NCI-H524 (cell line): Measurements from ENCODE around the gene FIBCD1.

ENCODE experiments used
- DNase-seq, 2 experiments: peaks; one replicate each; lab custom pipeline; 2025; lab: John Stamatoyannopoulos, UW

FIBCD1 gene

DNA sequence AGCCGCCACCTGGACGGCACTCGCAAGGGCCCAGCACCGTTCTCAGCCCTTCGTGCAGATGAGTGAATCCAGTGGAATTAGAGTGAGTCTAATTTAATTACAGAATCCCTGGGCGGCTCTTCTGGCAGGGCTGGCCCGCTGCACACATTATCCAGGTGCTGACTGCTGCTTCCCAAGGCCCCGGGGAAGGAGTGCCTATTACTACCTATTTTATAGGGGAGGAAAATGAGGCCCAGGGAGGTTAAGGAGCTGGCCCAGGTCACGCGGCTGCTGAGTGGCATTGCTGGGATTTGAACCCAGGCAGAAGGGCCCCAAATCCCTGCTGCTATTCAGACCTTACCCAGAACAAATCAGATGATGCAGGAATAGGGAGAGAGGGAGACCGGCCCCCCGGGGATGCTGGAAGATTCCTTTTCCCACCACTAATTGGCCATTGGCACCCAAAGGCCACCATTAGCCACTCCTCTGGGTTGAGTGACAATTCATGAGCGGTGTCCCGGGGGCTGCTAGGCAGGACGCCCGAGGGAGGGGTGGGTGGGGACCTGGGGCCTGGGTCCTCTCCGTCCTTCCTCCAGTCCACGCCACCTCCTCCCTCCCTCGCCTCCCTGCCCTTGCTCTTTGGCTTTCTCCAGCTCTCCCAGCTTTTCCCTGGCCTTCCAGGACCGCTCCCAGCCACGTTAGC lies 32.2 kb downstream of the FIBCD1 start:
- no peak for DNase-seq

GRCh38 chr9:130905902-130906734 lies 32.9 kb downstream of the FIBCD1 start:
- no peak for DNase-seq

DNA sequence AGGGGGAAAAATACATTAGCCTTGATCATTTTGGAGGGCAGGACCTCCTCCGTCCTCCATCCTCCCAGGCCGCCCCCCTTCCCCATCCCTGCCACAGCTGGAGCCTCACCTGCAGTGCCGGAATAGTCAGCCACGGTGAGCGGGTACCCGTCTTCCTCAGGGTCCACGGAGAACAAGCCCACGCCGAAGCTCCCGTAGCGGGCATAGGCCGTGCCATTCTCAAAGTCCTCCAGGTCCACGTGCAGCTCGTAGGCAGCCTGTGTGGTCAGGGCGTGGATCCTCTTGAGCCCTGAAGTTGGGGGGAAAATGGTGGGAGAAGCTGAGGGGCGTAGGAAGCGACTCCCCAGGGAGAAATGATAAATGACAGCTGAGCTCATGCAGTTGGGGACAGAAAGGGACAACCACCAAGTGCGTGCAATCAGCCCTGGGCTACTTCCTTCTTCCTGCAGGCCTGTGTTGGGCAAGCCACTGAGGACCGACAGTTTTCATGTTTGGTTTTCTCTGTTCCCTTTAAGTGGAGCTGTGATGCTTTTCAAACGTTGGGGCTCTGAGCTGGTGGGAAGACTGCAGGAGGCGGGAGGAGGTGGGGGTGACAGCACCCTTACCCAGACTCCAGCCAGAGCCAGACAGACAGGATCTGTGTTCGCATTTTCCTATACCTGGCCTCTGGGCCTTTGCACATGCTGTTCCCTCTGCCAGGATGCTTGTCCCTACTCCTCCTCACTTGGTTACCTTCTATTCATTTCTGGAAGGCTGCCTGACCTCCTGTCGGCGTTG lies 33.7 kb downstream of the FIBCD1 start:
- DNase-seq = no peak

DNA sequence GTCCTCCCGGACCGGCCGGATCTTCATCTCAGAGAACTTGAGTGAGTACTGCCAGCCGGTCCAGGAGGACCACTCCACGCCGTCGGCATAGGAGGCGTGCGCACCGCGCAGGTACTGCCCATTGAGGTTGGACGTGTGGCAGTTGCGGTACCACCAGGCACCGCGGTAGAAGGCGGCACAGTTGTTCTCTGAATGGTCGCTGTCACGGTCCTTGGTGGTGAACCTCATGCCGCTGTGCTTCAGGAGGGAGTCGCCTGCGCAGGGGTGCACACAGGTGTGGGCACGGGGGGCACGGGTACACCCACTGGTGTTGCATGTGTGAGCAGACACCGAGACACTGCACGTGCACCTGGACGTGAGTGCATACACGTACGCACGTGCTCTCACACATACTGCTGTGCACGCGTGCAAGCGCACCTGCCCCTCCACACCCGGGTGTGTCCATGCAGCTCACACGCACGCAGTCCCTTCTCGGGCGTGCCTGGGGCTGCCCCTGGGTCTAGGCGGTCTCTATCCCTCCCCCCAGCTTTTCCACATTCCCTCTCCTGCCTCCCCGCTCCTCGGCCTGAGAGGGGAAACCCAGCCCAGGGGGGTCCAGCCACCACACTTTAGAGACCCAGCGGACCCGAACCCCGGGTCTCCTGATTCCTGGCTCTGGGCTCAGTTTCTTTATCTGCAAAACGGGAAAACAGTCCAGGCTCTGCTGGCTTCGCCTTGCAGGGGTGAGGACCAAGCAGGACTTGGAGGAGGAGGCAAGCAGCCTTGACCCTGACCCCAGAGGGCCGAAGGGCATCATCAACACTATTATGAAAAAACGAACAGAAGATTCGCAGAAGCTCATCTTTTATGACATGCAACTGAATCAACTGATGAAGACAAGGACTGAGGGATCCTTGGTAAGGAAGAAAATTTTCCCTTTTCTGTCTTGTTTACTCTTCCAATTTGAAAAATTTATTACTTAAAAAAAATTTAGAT lies 34.7 kb downstream of the FIBCD1 start:
- DNase-seq = no peak

DNA sequence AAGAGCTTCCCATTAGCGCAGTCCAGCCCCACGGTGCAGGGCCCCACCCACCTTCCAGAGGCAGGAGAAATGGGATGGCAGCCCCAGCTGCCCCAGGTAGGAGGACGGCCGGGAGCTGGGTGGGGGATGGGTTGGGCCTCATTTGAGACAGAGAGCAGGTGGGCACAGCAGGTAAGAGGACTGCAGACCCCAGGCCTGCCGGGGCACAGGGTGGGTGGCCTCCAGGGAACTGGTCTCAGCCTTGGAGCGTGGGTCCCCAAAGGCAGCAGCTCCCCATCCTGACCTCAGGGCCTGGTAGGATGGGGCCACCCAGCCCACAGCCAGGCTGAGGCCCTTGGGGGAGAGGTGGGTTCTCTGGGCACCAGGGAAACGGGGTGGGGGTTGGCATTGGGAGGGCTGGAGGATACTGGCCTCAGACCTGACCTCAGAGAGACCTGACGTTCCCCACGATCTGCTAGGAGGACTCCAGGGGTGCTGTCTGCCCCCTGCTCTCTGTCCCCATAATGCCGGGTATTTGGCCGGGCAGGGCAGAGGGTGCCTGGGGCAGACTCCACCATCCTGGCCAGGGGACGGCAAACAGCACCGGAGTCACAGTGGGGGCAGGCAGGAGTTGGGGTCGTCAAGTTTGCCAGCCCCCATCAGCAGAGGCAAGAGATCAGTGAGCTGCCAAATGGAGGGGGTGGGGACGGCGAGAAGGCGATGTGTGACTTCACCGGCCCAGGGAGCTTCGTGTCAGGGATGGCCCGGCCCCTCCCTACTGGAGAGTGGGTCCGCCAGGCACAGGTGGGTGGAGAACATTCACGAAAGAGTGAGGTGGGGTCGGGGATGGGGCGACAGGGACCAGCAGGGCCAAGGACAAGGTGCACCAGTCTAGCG lies 35.6 kb downstream of the FIBCD1 start:
- no peak for DNase-seq

- DNase-seq = no peak
These were observed 36.6 kb downstream of the FIBCD1 start for GRCh38 chr9:130902204-130903185.

DNA sequence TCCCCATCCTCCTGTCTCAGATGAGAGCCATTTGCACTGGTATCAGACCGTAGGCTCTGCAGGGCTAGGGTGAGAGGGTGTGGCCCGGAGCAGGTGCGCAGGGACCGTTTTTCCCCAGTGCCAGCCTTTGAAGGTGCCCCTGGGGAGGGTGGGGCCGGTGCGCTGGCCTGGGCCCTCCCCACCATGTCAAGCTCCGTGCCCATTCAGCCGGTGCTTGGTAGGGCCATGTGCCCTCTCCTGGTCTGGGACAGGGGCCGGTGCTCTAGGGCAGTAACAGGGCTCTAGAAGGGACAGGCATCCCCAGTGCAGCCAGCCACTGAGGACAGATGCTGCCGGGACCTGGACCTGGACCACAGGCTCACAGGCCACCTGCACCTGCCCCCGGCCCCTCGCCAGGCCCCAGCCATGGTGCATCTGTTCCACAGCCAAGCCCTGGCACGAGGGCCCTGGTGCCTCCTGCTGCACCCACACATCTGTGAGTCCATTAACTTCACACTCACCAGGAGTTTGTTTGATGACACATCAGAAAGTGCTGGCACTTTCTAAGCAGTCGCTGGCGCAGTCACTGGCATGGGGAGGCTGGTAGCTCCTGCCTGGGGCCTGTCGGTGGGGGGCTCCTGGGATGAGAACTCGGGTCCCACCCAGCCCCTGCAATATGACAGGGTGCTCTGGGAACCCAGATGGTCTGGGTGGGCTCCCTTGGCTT lies 37.4 kb downstream of the FIBCD1 start:
- no peak for DNase-seq

DNA sequence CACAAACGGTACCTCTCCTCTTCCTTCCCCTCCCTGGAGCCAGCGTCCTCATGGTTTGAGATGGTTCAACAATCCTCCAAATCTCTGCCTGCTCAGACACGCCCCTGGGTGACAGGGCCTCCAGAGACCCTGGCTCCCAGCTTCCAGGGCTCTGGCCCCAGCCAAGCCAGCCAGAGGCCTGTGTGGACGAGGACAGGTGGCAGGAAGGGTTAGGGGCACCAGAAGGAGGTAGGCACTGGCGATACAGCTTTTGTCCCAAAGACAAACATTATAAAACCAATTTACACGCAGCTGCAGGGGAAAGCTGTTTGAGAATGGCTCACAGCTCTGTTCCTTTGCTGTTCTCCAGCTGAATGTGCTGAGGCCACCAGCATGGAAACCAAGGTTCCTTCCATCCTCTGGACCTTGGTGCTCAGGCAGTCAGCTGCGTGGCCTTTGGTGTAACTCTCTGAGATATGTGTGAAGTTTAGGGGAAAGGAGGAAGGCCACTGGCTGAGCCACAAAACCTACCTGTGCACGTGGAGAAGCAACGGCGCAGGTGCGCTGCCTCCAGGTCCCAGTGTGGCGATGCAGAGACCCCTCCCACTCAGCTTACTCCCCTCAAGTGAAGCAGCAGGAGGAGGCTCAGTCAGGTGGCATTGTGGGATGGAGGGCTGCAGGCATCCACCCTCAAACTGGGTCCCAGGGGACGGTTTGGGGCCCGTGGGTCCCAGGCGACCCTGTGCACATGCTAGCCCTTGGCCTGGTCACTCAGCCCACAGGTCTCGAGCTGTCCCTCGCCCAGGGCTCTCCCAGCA lies 38.1 kb downstream of the FIBCD1 start:
- no peak for DNase-seq

DNA sequence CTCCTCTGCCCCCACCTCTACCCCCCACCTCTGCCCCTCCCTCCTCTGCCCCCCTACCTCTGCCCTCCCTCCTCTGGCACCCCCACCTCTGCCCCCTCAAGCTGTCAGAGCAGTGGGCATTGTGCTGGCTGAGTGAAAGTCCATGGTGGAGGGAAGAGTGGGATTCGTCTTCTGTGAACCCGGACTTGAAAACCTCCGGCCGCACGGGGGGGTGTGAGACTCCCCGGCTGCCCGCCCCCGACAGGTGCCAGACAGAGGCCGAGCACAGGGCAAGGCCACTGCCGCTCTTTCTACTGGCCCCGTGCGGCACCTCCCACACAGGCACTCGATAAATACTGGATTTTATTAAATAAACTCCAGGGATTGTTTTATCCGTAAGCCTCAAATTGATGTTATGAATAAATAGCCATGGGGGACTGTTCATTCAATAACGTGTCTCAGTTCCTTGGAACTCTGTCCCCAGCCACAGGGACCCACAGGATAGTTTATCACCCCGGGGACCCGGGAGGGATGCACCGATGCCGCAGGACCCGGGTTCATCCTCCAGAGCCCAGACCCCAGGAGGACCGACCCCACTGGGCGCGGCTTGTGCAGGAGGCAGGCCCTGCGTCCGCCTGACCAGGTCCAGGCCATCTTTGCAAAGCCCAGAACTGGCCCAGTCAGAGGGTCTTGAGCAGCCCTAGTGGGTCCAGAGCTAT lies 39.8 kb downstream of the FIBCD1 start:
- DNase-seq = no peak

DNA sequence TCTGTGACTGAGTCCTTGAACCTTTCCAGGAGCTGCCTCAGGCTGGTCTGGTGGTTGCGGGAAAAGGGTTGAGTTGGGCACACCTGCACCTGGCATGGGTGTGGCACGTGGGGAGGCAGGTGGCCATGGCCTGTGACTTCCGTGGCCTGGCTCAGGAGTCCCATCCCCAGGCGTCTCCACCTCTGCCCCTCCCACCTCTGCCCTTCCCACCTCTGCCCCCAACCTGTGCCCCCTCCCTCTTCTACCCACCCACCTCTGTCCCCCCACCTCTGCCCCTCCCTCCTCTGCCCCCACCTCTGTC lies 40.5 kb downstream of the FIBCD1 start:
- no peak for DNase-seq

- no peak for DNase-seq
These were observed 41.0 kb downstream of the FIBCD1 start for GRCh38 chr9:130897848-130898551.

DNA sequence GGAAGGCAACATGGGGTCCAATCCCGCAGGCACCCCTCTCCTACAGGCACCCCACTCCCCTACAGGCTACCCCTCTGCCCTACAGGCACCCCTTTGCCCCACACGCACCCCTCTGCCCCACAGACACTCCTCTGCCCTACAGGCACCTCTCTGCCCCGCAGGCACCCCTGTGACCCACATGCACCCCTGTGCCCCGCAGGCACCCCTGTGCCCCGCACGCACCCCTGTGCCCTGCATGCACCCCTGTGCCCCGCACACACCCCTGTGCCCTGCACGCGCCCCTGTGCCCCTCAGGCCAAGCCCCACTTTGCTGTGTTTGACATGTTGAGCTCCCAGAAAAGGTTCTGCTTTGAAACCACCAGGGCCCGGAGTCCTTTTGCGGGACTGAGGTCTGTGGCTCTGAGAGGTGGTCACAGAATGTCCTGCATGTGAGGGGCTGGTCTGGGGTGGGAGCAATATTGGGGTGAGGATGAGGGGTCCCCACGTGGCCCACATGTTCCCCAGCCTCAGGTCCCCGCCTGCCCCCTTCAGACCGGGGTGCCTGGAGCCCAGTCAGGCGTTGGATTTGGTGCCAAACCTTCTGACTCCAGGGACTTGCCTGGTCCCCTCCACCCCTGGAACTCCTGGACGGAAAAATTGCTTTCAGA lies 41.8 kb downstream of the FIBCD1 start:
- no peak for DNase-seq

DNA sequence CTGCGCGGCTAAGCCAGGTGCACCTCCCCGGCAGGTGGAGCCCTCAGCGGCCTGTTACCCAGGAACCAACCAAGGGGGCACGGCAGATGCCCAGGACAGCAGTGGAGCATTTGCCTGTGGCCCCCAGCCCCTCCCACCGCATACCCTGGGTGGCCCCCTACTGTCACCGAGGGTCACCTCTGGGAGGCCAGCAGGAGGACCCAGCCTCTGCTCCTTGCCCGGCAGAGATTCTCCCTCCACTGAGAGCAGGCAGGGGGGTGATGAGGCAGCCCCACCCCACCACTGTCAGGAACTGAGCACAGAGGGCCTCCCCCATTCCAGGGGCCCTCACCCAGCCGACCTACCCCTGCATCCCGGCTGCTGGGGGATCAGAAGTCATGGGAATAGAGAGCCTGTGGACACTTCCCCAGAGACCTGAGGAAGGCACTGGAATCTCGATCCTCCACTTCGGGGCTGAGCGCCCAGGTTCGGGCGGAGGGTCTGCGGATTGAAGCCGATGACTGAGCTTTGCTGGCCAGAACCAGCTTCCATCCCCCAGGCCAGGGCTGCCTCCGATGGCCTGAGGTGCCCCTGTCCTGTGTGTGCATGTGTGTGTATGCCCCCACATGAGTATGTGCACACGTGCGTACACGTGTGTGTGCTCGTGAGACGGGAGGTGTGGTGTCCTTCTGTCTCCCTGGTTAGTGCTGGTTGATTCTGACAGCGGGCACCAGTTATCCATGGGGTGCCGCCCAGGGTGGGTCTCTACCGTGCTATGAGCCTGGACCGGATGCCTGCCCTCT lies 42.6 kb downstream of the FIBCD1 start, which contains the start of gene QRFP:
TSS of gene QRFP (minus strand) at position 580 of the 782 bp plus-strand sequence. CDS start 2,974 bp downstream, outside the sequence.
- peak in 1 of 2 experiments; percentile 24 for DNase-seq

DNA sequence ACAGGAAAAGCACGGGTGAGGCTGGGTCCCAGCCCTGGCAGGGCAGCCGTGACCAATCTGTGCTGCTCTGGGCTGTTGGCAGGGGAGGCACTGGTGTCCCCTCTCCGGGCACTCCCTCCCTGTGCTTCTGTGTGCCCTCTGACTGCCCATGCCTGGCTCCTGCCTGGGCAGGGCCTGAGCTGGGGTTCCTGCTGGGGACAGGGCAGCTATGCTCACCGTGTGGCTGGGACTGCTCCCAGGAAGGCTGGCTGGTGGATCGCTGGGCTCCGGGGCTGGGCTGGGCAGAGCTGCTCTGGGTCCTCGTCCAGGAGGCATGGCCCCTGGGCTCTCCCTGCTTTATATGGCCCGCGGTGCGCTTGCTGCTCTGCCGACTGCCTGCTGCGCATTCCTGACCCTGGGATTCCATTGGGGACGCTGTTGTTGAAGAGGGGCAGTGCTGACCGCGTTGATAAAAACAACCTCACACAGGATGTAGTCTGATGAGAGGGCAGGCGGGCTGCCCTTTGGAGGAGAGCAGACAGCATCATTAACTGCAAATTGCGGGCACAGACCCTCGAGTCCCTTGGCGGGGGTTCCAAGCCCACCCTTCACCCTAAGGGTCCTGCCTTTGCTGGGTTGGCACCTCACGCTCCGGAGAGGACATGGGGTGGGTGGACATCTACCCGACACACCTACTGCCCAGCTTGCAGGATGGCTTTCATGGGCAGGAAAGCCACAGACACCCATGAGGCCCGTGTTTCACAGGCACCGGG lies 43.4 kb downstream of the FIBCD1 start:
- DNase-seq = no peak

- DNase-seq = no peak
These were observed 44.0 kb downstream of the FIBCD1 start for GRCh38 chr9:130895038-130895437.
